HCT116 (cell line): Measurements from ENCODE around the gene NSFL1C. TPM values are rescaled to one million over a fixed set of nuclear protein-coding genes. Genes with fewer than 3 reads are reported as not detected.

Experiments
- ATAC-seq: fragments of 200-7000 bp; cut with Tn5 transposase; 2 replicates; pipeline ENCODE4 v1.9.1; 2020; ENCODE audit warnings: mild to moderate bottlenecking, moderate library complexity
- BruUV-seq: library from RNA; stranded (reverse); fragments of 400-500 nt; replicated peaks from 2 replicates; lab custom pipeline; 2021; lab: Mats Ljungman, UMichigan
- CTCF ChIA-PET: fragments of 300-600 bp; sonication (Branson Sonifier 250); formaldehyde crosslinking; loops from one replicate; lab custom pipeline; 2021; ENCODE audit warnings: antibody characterized with exemption; lab: Charles Lee
- POLR2A ChIA-PET: fragments of 300-600, 350-600 bp; sonication (Branson Sonifier 250); formaldehyde crosslinking; loops from one replicate; lab custom pipeline; 2021; ENCODE audit warnings: antibody characterized with exemption; lab: Charles Lee
- RAD21 ChIA-PET, 2 experiments: fragments of 300-600 bp; sonication (Branson Sonifier 250); formaldehyde crosslinking; loops; one replicate each; lab custom pipeline; 2023; ENCODE audit warnings: low total read pairs in 2 of 2; ENCODE audit not compliant: uncharacterized antibody in 2 of 2, unreplicated experiment in 2 of 2, low non-redundant PET in 1 of 2; lab: Charles Lee
- DNase-seq: peaks from one replicate; pipeline ENCODE4 v3.0.0-alpha.2; 2010; ENCODE audit warnings: low read depth, low spot score
- H2AFZ ChIP-seq: fragments of 200-600 bp; shearing (Covaris generic), sonication (generic); 2 replicates; pipeline ENCODE4 v1.6.1; 2017; ENCODE audit warnings: low read depth, mixed run types, mixed read lengths, antibody characterized with exemption, low read length; ENCODE audit not compliant: poor library complexity, severe bottlenecking
- H3K27ac ChIP-seq: 2 replicates; pipeline ENCODE4 v1.5.1; 2012; ENCODE audit warnings: low read depth, low read length
- H3K27me3 ChIP-seq: fragments of 200-600 bp; sonication (generic); 2 replicates; pipeline ENCODE4 v1.6.1; 2016; ENCODE audit warnings: mixed run types, low read length, mixed read lengths; ENCODE audit not compliant: insufficient read depth
- H3K36me3 ChIP-seq, 2 experiments: fragments of 200-500 bp in 1 of 2; fragments of 200-600 bp in 1 of 2; sonication (Bioruptor generic) in 1 of 2; sonication (generic) in 1 of 2; 2 replicates each; pipeline versions ENCODE4 v1.5.1 to v1.6.1; 2014 to 2016; ENCODE audit warnings: low read length in 2 of 2, inconsistent platforms in 1 of 2, mixed read lengths in 1 of 2, mixed run types in 1 of 2; ENCODE audit not compliant: insufficient read depth in 2 of 2, control insufficient read depth in 1 of 2
- H3K4me1 ChIP-seq, 2 experiments: fragments of 200-600 bp in 1 of 2; sonication (generic) in 1 of 2; 2 replicates each; pipeline versions ENCODE4 v1.5.1 to v1.6.1; 2012 to 2017; ENCODE audit warnings: low read length in 2 of 2, inconsistent platforms in 1 of 2, mild to moderate bottlenecking in 1 of 2, mixed read lengths in 1 of 2, mixed run types in 1 of 2, moderate library complexity in 1 of 2; ENCODE audit not compliant: insufficient read depth in 2 of 2, control insufficient read depth in 1 of 2
- H3K4me2 ChIP-seq: fragments of 200-600 bp; sonication (generic); 2 replicates; pipeline ENCODE4 v1.6.1; 2017; ENCODE audit warnings: mixed run types, low read length, mixed read lengths
- H3K4me3 ChIP-seq, 2 experiments: fragments of 200-600 bp in 1 of 2; sonication (generic) in 1 of 2; replicated peaks in 1 of 2; 2 replicates each; pipeline ENCODE4 v1.5.1; 2011 to 2016; ENCODE audit warnings: low read length in 2 of 2, control low read depth in 1 of 2, low read depth in 1 of 2, mild to moderate bottlenecking in 1 of 2, mixed read lengths in 1 of 2, mixed run types in 1 of 2
- H3K79me2 ChIP-seq: fragments of 200-600 bp; sonication (generic); 2 replicates; pipeline ENCODE4 v1.6.1; 2017; ENCODE audit warnings: mild to moderate bottlenecking, mixed run types, low read length, moderate library complexity, mixed read lengths; ENCODE audit not compliant: insufficient read depth
- H3K9ac ChIP-seq: fragments of 200-600 bp; sonication (generic); 2 replicates; pipeline ENCODE4 v1.6.1; 2016; ENCODE audit warnings: low read length, mixed read lengths
- H3K9me2 ChIP-seq: fragments of 200-600 bp; sonication (generic), shearing (Covaris generic); 2 replicates; pipeline ENCODE4 v1.6.1; 2017; ENCODE audit warnings: mixed run types, mild to moderate bottlenecking, moderate library complexity; ENCODE audit not compliant: insufficient read depth
- H3K9me3 ChIP-seq, 2 experiments: fragments of 200-500 bp in 1 of 2; fragments of 200-600 bp in 1 of 2; sonication (Bioruptor generic) in 1 of 2; sonication (generic) in 1 of 2; 2 replicates each; pipeline ENCODE4 v1.6.1; 2014 to 2017; ENCODE audit warnings: low read length in 2 of 2, mixed read lengths in 2 of 2, inconsistent platforms in 1 of 2, low read depth in 1 of 2, mild to moderate bottlenecking in 1 of 2, mixed run types in 1 of 2, moderate library complexity in 1 of 2; ENCODE audit not compliant: control insufficient read depth in 1 of 2, insufficient read depth in 1 of 2
- H4K20me1 ChIP-seq: fragments of 200-600 bp; sonication (generic), shearing (Covaris generic); 2 replicates; pipeline ENCODE4 v1.6.1; 2017; ENCODE audit warnings: mixed run types, mild to moderate bottlenecking, moderate library complexity; ENCODE audit not compliant: insufficient read depth
- CBX3 ChIP-seq: IDR thresholded peaks from 2 replicates; pipeline ENCODE4 v1.6.1; 2012; ENCODE audit warnings: low read depth
- ELF1 ChIP-seq: IDR thresholded peaks from 2 replicates; pipeline ENCODE4 v1.6.1; 2012; ENCODE audit warnings: low read depth, borderline replicate concordance
- FOSL1 ChIP-seq: IDR thresholded peaks from 2 replicates; pipeline ENCODE4 v1.6.1; 2012; ENCODE audit warnings: low read depth
- POLR2AphosphoS5 ChIP-seq: IDR thresholded peaks from 2 replicates; pipeline ENCODE4 v1.6.1; 2011; ENCODE audit warnings: mild to moderate bottlenecking, low read depth, low read length, moderate library complexity
- REST ChIP-seq: IDR thresholded peaks from 2 replicates; pipeline ENCODE4 v1.6.1; 2012; ENCODE audit warnings: low read depth
- SP1 ChIP-seq: IDR thresholded peaks from 2 replicates; pipeline ENCODE4 v1.6.1; 2012; ENCODE audit warnings: low read depth
- SRF ChIP-seq: IDR thresholded peaks from 2 replicates; pipeline ENCODE4 v1.6.1; 2012; ENCODE audit warnings: low read depth
- intact Hi-C: fragments of 100-400 bp; cut with micrococcal nuclease; formaldehyde crosslinking; loops from 2 replicates; pipeline ENCODE4 v1.10.0; 2022
- total RNA-seq: library from RNA; stranded (reverse); gene quantifications from one replicate; pipeline ENCODE4 v1.2.1, GENCODE V29; 2021; ENCODE audit not compliant: unreplicated experiment
- TF ChIP-seq, protein P1 (sequence below): IDR thresholded peaks from 2 replicates; pipeline ENCODE4 v1.6.1; 2012

Gene NSFL1C
- total RNA-seq, 1 experiment from 2014 or later = 93.4 TPM

DNA sequence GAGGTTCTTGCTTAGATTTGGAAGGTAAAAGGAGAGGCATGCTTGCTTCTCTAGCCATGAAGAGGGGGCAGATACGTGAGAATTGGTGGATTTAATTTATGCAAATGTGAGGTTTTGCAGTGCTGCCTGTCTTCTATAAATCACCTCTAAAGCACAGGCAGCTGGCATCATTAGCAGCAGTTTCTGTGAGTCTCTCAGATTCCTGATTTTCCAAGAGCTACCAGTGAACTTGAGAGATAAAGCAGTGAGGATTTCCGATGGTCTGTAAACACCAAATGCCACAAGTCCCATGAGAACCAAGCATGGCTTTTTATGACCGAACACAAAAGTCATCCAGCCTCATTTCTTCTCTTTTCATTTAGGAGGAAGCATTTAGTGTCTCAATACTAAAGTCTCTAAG, 27.8 kb upstream of the NSFL1C start:
- Histone ChIP-seq H3K79me2 (no peaks in the 10 kb centered on the region), H3K27me3 (no peaks in the 10 kb centered on the region)
- CTCF ChIA-PET = interaction anchor here (2.1 kb wide), 1 partner anchor 9 kb away, joined by 11 read pairs; no protein-coding TSS in a partner anchor
- TF ChIP-seq POLR2AphosphoS5 = no peak
- TF ChIP-seq, protein P1, sequence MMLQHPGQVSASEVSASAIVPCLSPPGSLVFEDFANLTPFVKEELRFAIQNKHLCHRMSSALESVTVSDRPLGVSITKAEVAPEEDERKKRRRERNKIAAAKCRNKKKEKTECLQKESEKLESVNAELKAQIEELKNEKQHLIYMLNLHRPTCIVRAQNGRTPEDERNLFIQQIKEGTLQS = no peak
- no peak for TF ChIP-seq SP1
- no peak for TF ChIP-seq CBX3
- no peak for TF ChIP-seq SRF
- TF ChIP-seq FOSL1 = no peak
- no peak for TF ChIP-seq ELF1
- no peak for TF ChIP-seq REST
- TF ChIP-seq, all 23 proteins: peak for 0
- Histone ChIP-seq H3K9ac (no peak overlapping the region), H3K27ac (no peak overlapping the region), H3K36me3 (no peaks in the 10 kb centered on the region), H3K4me1 (peaks cover 0 to 23% of the 10 kb centered on the region in 2 experiments; a peak in 3 of 4 replicates), H3K9me2 (no peaks in the 10 kb centered on the region), H3K4me3 (no peak overlapping the region), H4K20me1 (no peaks in the 10 kb centered on the region), H2AFZ (no peak overlapping the region), H3K4me2 (no peak overlapping the region), H3K9me3 (no peaks in the 10 kb centered on the region; a peak in 1 of 4 replicates)
- DNase-seq = no peak
- ATAC-seq = no peak
- intact Hi-C loops = no loop called here
- RAD21 ChIA-PET = no interaction called here
- POLR2A ChIA-PET = no interaction called here
- no TSS peak for BruUV-seq
